GM18505 (cell line): ENCODE data around the gene MYO16.
"Not testable (repeated sequence)": the region's sequence is repeated elsewhere in the genome, so short reads cannot be mapped to it uniquely, and the experiment has no call there.

Source experiments
- ATAC-seq: cut with Tn5 transposase; IDR thresholded peaks from one replicate; pipeline ENCODE4 v1.9.1; 2021; ENCODE audit not compliant: unreplicated experiment
- POLR2A ChIP-seq: IDR thresholded peaks from 4 replicates; pipeline ENCODE4 v1.6.1; 2011; ENCODE audit warnings: borderline replicate concordance; ENCODE audit not compliant: insufficient read depth, insufficient read length; ENCODE audit errors: extremely low read depth

MYO16 gene

DNA sequence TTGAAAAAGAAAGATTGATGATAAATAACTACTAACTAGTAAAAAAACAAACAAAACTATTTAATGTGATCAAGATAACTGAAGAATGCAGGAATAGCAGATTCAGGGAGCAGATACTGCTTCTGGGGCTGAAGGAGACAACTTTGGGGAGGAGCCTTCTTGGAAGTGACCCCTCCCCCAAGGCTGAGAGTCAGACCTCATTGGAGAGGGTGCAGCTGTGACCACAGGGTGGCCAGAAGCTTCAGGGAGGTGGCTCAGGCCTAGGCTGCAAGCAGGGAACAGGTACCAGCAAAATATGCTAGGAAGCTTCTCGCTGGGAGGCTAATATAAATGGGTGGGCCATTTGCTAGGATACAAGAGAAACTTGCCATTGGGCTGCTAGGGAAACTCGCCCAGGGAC lies 149.9 kb downstream of the MYO16 start:
- ATAC-seq, result no peak
- TF ChIP-seq POLR2A, result no peak

GRCh38 chr13:108780706-108781105 lies 151.3 kb downstream of the MYO16 start:
- ATAC-seq, result no peak
- TF ChIP-seq POLR2A, result no peak

DNA sequence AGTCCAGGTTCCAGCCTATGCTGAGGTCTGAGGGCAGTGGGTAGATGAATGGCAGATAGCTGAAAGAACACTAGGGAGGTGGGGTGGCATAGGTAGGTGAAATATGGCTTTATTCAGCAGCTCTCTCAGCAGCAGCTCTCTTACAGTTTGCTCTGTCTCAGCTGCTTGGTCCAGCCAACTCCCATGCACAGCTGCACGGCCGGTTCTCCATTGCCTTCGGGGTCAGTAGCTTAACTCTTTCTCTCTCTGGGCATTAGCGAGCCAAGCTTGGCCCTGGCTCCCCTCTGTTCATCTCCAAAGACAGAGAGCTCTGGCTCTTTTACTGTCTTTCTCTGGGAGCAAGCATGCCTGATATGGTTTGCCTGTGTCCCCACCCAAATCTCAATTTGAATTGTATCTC lies 151.9 kb downstream of the MYO16 start:
- TF ChIP-seq POLR2A, result no peak
- no peak for ATAC-seq

- ATAC-seq, result not testable (repeated sequence)
Measured at GRCh38 chr13:108782480-108782879, 153.1 kb downstream of the MYO16 start.

DNA sequence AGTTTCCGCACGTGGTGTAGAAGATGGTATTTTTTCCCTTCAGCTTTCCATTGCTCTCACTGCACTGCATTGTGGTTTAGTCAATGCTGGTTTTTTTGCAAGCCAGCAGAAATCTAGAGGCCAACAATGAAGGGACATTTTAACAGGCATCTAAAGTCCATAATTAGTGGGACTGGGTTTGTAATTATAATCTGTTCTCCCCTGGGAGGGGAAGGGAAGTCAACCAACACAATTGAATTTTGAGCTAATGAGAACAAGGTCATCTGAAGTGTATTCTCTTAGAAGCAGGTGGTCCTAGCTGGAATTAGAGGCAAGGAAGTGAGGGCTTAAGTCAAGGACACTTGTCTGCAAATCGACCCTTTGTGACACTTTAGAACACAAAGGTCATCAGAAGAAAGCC lies 156.4 kb downstream of the MYO16 start:
- TF ChIP-seq POLR2A, result no peak
- ATAC-seq, result no peak

DNA sequence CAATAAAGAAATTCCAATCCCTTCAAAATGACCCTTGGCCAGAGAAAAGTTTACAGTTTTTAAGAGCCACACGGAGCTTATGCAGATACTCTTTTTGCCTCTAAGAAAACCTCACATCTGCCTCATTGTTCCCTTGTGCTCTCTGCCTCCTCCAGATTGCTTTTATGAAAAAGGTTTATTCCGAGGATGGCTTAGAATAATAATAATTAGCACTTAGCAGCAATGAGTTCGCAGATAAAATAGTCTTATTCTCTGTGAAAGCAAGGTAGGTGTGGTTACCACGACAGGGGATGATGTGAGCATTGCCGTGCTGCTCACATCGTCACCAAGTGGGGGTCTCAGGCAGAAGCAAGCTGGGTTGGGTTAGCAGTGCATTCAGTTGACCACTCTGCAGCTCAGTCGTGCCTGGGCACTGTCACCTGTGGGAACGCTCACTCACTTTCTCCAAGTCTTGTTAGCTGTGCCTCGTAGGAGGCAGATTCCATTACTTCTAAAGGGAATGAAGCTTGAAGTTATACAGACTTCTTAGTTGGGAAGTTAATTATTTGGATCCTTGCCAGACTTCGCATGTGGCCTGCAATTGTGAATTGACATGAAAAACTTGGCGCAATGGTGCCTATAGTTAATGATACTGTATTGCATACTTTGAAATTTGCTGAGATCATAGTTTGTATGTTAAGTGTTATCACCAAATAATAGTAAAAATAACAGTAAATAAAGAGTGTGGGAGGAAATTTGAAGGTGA lies 157.2 kb downstream of the MYO16 start:
- no peak for ATAC-seq
- TF ChIP-seq POLR2A, result no peak

- no peak for ATAC-seq
- no peak for TF ChIP-seq POLR2A
Measured at GRCh38 chr13:108787700-108788414, 158.4 kb downstream of the MYO16 start.

- TF ChIP-seq POLR2A, result no peak
- ATAC-seq, result no peak
Measured at GRCh38 chr13:108789476-108789875, 160.1 kb downstream of the MYO16 start.

DNA sequence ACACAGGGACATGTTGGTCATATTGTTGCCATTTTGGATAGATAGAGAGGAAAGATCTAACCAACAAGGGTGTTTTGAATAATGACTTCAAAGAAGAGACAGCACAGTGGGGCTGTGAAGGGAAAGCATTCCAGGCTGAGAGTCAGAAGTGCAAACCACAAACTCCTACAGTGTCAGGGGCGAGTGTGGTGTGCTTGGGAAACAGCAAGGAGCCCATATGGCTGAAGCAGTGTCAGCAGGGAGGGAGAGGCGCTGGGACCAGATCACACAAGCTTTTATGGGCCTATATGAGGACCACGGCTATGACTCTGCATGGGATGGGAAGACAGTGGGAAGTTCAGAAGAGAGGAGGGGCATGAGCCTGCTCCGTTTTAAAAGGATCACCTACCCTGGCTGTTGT lies 166.4 kb downstream of the MYO16 start:
- no peak for TF ChIP-seq POLR2A

GRCh38 chr13:108797354-108797753 lies 167.9 kb downstream of the MYO16 start:
- ATAC-seq, result no peak
- TF ChIP-seq POLR2A, result no peak

More for the DNA sequence above, 166.4 kb downstream of the MYO16 start:
- no peak for ATAC-seq

GRCh38 chr13:108807841-108808240 lies 178.4 kb downstream of the MYO16 start:
- no peak for ATAC-seq
- no peak for TF ChIP-seq POLR2A

- ATAC-seq, result no peak
- no peak for TF ChIP-seq POLR2A
Measured at GRCh38 chr13:108812165-108812564, 182.8 kb downstream of the MYO16 start.

- no peak for ATAC-seq
Measured at GRCh38 chr13:108812661-108813060, 183.2 kb downstream of the MYO16 start.

DNA sequence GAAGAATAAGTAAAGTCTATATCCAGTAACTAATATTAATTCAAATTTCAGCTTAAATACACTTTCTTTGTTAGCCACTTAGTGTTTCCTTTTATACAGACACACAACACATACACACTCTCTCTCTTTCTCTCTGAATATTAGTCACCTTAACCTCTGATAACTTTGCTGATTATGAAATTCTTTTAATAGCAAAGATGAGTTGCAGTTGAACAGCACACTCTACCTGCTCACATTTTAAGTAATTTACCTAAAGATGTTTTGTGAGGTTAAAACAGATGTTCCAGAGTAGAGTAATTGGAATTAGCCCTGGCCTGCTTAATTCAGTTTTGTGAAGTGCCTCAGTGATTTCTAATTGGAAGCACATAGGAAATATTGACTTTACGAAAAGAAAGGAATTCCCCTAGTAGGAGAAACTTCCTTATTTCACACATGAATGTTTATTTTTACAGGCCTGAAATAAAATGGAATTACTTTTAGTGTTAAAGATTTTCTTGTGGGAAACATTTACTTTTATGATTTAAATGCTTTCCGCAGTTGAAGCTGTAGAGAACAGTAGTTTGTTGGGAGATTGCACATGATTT lies 184.3 kb downstream of the MYO16 start:
- no peak for TF ChIP-seq POLR2A

More at GRCh38 chr13:108812661-108813060, 183.2 kb downstream of the MYO16 start:
- TF ChIP-seq POLR2A, result no peak

More for the DNA sequence above, 184.3 kb downstream of the MYO16 start:
- ATAC-seq, result no peak
